ELR (cell line): ENCODE data around the gene SMIM9.

ENCODE experiments used
- DNase-seq: peaks from one replicate; pipeline ENCODE4 v3.0.0-alpha.2; 2015; ENCODE audit warnings: low read depth

Gene SMIM9

DNA sequence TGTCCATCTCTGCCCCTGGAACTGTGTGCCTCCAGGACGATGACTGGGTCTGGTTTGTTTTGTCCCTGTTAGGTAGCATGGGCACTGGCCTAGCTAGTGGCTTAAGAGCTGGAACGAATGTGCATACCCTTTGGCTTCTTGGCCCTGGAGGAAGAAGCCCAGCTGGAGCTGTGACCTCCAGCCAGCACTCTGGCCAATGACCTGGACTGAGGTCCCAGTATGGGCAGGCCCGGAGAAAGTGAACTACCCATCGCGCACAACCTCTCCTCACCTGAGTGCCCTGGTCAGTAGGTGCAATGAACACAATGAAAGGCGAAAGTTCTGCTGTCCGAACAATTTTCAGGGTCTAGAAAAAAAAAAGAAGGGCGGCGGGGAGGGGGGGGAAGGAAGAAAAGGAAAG lies 53.5 kb downstream of the SMIM9 start:
- DNase-seq, result no peak

DNA sequence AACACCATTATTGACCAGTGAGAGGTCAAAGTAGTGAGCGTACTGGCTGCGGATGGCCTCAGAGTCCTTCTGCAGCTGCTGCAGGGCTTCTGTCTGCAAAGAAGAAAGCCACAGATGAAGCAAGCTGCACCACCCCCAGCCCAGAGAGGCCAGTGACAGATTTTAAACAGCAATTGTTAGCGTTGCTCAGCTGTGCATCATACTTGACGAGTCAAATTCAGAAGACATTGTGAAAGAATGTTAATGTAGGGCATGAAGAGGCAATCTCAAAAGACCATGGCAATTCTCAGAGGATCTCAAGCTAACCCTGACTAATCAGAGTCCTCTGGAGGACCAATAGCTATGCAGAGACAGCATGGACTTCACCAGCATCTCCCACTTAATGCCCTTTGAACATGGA lies 55.2 kb downstream of the SMIM9 start:
- DNase-seq, result peak; percentile 64

DNA sequence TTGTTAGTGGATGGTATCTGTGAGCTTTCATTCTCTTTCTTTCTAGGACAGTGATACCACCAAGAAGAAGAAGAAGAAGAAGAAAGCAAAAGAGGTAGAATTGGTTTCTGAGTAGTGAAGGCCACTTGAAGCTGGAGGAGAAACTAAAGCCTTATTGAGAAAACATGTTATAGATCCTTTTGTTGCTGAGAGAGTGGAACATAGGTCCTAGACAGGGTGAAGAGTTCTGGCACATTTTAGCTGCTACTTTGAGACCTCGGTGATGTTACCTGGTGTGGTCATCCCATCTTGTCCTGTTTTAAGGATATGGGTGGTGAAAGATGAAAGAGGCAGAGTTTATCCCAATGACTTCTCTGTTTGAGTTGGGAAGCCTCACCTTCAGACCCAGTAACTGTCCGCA lies 57.7 kb downstream of the SMIM9 start:
- no peak for DNase-seq

DNA sequence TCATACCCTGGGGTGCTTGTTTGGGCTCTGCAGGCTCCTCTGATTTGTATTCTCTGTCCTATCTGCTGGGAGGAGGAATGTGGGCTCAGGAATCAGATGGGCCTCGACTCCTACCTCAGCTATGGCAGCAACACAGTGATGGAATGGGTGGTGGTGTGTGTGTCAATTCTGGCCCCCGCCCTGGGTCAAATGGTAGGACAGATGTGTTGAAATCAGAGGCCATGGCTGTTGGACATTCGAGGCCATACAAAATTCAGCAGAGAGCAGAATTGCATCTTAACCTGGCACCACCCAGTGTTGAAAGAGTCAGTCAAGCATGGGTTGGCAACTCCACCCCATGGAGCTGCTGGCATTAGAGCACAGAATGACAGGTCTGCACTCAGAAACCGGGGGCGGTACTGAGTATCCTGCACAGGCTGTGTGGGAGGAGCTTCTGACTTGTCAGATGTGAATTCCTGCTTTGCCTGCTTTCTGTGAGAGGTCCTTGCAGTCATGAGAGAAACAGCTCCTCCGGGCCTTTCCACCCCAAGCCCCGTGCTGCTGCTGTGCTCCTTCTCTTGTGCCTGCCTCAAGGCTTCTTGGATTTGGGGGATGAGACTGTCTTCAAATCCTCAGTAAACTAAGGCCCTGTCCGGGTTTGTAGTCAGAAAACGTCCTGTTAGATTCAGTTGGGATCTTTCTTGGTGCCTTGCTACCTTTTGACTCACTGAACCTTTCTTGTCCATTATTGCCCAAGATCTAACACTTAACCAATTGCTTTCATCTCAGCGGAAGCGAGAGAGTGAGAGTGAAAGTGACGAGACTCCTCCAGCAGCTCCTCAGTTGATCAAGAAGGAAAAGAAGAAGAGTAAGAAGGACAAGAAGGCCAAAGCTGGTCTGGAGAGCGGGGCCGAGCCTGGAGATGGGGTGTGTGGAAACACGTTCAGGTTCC lies 58.8 kb downstream of the SMIM9 start:
- peak; percentile 36 for DNase-seq

DNA sequence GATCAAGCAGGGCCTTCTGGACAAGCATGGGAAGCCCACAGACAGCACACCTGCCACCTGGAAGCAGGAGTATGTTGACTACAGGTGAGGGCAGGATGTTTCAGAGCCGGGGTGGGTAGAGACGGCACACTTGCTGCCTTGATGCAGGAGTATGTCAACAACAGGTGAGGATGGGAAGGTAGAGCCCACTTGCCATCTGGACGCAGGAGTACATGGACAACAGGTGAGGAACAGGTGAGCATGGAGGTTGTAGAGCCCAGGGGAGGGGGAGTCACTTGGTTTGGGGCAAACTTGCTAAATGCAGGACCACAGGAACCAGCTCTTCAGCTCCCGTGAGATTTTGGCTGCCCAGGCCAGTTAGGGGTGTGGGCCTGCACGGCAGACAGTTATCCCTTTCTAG lies 59.8 kb downstream of the SMIM9 start:
- no peak for DNase-seq
